ENCODE results near the gene ADGRB3. TPM values are rescaled to one million over a fixed set of nuclear protein-coding genes. Genes with fewer than 3 reads are reported as not detected.

Gene ADGRB3
- total and polyA plus RNA-seq, 12 donors: 0.47 to 2.1 (median 0.85) TPM

- no peaks in the 10 kb centered on the region for H3K27me3 ChIP-seq
- ATAC-seq (no peak), DNase-seq (no peak)
- no peak overlapping the region for H3K27ac ChIP-seq
- intact Hi-C loops (cut with DNase I): no loop called here
- H3K9me3 ChIP-seq: no peaks in the 10 kb centered on the region
- no peak for TF ChIP-seq CTCF (IDR thresholded peaks at IDR 0.05)
- H3K4me3 ChIP-seq: peak overlapping the region in 1 of 10 donors; percentile 18
- H3K4me1 ChIP-seq: peaks cover 0 to 22% (median 0%) of the 10 kb centered on the region in 9 donors
- no peaks in the 10 kb centered on the region for H3K36me3 ChIP-seq
Measured at GRCh38 chr6:68709882-68710281, 74.8 kb downstream of the ADGRB3 start.

GRCh38 chr6:68710496-68710895 lies 75.4 kb downstream of the ADGRB3 start:
- Histone ChIP-seq H3K4me1 (peaks cover 0 to 22% (median 0%) of the 10 kb centered on the region in 9 donors), H3K9me3 (no peaks in the 10 kb centered on the region), H3K27me3 (no peaks in the 10 kb centered on the region), H3K36me3 (no peaks in the 10 kb centered on the region), H3K4me3 (peak overlapping the region in 1 of 10 donors; percentile 18), H3K27ac (no peak overlapping the region)
- no peak for ATAC-seq
- no peak for DNase-seq
- no peak for TF ChIP-seq CTCF (IDR thresholded peaks at IDR 0.05)
- intact Hi-C loops (cut with DNase I): no loop called here
- WGBS, 2 donors: 72 to 81% methylated on average over 3 of the region's 3 CpGs

- Histone ChIP-seq H3K4me1 (peaks cover 0 to 22% (median 0%) of the 10 kb centered on the region in 9 donors), H3K27ac (no peak overlapping the region), H3K9me3 (no peaks in the 10 kb centered on the region), H3K4me3 (no peak overlapping the region), H3K27me3 (no peaks in the 10 kb centered on the region), H3K36me3 (no peaks in the 10 kb centered on the region)
- ATAC-seq (no peak), DNase-seq (no peak)
- no peak for TF ChIP-seq CTCF (IDR thresholded peaks at IDR 0.05)
- intact Hi-C loops (cut with DNase I): no loop called here
- WGBS, 2 donors: 52 to 66% methylated on average over 3 of the region's 3 CpGs
Measured at GRCh38 chr6:68710916-68711315, 75.8 kb downstream of the ADGRB3 start.

GRCh38 chr6:68711386-68712000 lies 76.4 kb downstream of the ADGRB3 start:
- 52 to 64% methylated on average over 2 of the region's 2 CpGs for WGBS, 2 donors
- Histone ChIP-seq H3K27me3 (no peaks in the 10 kb centered on the region), H3K9me3 (no peaks in the 10 kb centered on the region), H3K36me3 (no peaks in the 10 kb centered on the region), H3K4me1 (peaks cover 0 to 22% (median 0%) of the 10 kb centered on the region in 9 donors), H3K27ac (no peak overlapping the region), H3K4me3 (no peak overlapping the region)
- ATAC-seq: no peak
- no peak for TF ChIP-seq CTCF (IDR thresholded peaks at IDR 0.05)
- no peak for DNase-seq
- intact Hi-C loops (cut with DNase I): no loop called here

Data from heart right ventricle (tissue), 16 donors.